CD4-positive, alpha-beta memory T cell (primary cell): ENCODE data around the gene RPP25L. TPM values are rescaled to one million over a fixed set of nuclear protein-coding genes. Genes with fewer than 3 reads are reported as not detected.

Source experiments
- CTCF ChIA-PET: fragments of 350-600 bp; sonication (Branson Sonifier 250); formaldehyde crosslinking; loops from one replicate; lab custom pipeline; 2021; ENCODE audit warnings: inconsistent platforms; ENCODE audit not compliant: partially characterized antibody; lab: Charles Lee
- POLR2A ChIA-PET: fragments of 350-600 bp; sonication (Branson Sonifier 250); formaldehyde crosslinking; loops from one replicate; lab custom pipeline; 2021; ENCODE audit not compliant: partially characterized antibody; lab: Charles Lee
- DNase-seq, 5 donors: peaks; one replicate each; pipeline versions ENCODE4 v3.0.0 to v3.0.0-alpha.2; 2020 to 2022; ENCODE audit warnings: mixed read lengths in 1 of 5
- H3K27ac ChIP-seq: one replicate; pipeline ENCODE4 v1.7.0; 2013; ENCODE audit warnings: low read depth, low read length
- H3K27me3 ChIP-seq: 2 replicates; pipeline ENCODE4 v1.7.0; 2013; ENCODE audit warnings: mild to moderate bottlenecking, low read length, moderate library complexity; ENCODE audit not compliant: insufficient read depth
- H3K36me3 ChIP-seq: 2 replicates; pipeline ENCODE4 v1.7.0; 2013; ENCODE audit warnings: mild to moderate bottlenecking, low read length, moderate library complexity; ENCODE audit not compliant: insufficient read depth
- H3K4me1 ChIP-seq: 2 replicates; pipeline ENCODE4 v1.7.0; 2013; ENCODE audit warnings: mild to moderate bottlenecking, low read length, moderate library complexity; ENCODE audit not compliant: insufficient read depth
- H3K4me3 ChIP-seq, 2 donors: one replicate each; pipeline ENCODE4 v1.7.0; 2013; ENCODE audit warnings: low read length in 2 of 2, mild to moderate bottlenecking in 1 of 2
- H3K9me3 ChIP-seq, 2 donors: one replicate each; pipeline ENCODE4 v1.7.0; 2013; ENCODE audit warnings: low read length in 2 of 2, control low read depth in 1 of 2; ENCODE audit not compliant: control insufficient read depth in 1 of 2
- H3K27ac Mint-ChIP-seq, 7 donors: one replicate each; pipeline ENCODE4 v1.8.0; 2020 to 2021; ENCODE audit warnings: mixed read lengths in 7 of 7, mild to moderate bottlenecking in 6 of 7, inconsistent platforms in 3 of 7, moderate library complexity in 3 of 7
- H3K27me3 Mint-ChIP-seq, 2 donors: one replicate each; pipeline ENCODE4 v1.8.0; 2020 to 2021; ENCODE audit warnings: mixed read lengths in 2 of 2
- H3K36me3 Mint-ChIP-seq, 2 donors: one replicate each; pipeline ENCODE4 v1.8.0; 2020 to 2021; ENCODE audit warnings: mixed read lengths in 2 of 2, inconsistent platforms in 1 of 2, mild to moderate bottlenecking in 1 of 2
- H3K4me1 Mint-ChIP-seq, 4 donors: one replicate each; pipeline ENCODE4 v1.8.0; 2020 to 2021; ENCODE audit warnings: mixed read lengths in 4 of 4, mild to moderate bottlenecking in 1 of 4
- H3K4me3 Mint-ChIP-seq, 8 donors: one replicate each; pipeline ENCODE4 v1.8.0; 2020 to 2021; ENCODE audit warnings: mixed read lengths in 8 of 8, mild to moderate bottlenecking in 7 of 8, moderate library complexity in 6 of 8, inconsistent platforms in 3 of 8
- H3K9me3 Mint-ChIP-seq, 8 donors: one replicate each; pipeline ENCODE4 v1.8.0; 2020 to 2021; ENCODE audit warnings: mixed read lengths in 8 of 8, mild to moderate bottlenecking in 5 of 8, inconsistent platforms in 3 of 8, moderate library complexity in 1 of 8
- intact Hi-C: fragments of 100-400 bp; cut with micrococcal nuclease; formaldehyde crosslinking; loops from one replicate; pipeline ENCODE4 v1.15.1; 2023
- polyA plus RNA-seq, 2 donors: library from polyadenylated mRNA; unstranded; fragments of 300-500 nt; fragmentation: Illumina TruSeq; gene quantifications; one replicate each; pipeline ENCODE4 v1.2.3, GENCODE V29; 2021
- total RNA-seq, 2 experiments: library from RNA; stranded (reverse); gene quantifications; one replicate each; pipeline ENCODE4 v1.2.3, GENCODE V29; 2021

RPP25L gene
- total and polyA plus RNA-seq, 4 experiments from 2014 or later, result 28.5 to 46.5 (median 34.0) TPM

GRCh38 chr9:34634551-34635248 lies 22.8 kb upstream of the RPP25L start:
- Mint-ChIP-seq H3K4me3 (peak overlapping the region in 1 of 8 donors; percentile 47), H3K27ac (peak overlapping the region in 3 of 7 donors; percentile 4 to 53 (median 27))
- intact Hi-C loops, result loop anchor here (1.0 to 5.0 kb wide), 8 partner anchors 22 to 257 kb away; partner anchors contain the start of genes DNAI1, ENHO, FAM219A and MYORG

DNA sequence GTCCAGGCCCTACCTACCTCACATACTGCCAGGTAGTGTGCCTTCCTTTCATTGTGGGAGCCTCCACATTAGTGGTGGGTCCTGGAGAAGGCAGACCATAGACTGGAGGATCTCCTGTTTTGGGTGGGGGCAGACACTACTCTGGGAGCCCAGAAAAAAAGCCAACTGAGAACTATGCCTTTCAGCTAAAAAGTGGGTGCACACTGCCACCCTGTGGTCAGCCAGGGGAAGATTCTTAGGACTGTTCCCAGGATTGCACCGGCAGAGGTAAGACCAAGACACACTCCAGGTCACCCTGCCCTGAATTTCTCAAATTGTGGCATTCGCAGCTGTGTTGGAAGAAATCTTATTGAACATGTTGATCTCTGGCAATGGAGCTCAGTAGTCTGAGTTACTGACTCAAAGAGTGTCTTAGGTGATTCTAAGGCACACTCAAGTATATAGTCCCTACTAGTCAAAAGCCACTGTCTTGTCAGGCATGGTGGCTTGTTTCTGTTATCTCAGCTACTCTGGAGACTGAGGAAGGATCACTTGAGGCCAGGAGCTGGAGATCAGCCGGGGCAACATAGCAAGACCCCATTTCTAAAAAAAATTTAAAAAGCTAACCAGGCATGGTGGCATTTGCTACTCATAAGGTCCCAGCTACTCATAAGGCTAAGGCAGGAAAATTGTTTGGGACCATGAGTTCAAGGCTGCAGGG lies 22.1 kb upstream of the RPP25L start:
- ChIA-PET POLR2A (interaction anchor here (1.0 to 22.1 kb wide), 7 partner anchors 11 to 26 kb away, joined by 4 to 484 read pairs (median 39); partner anchors contain the start of genes CCL27, DCTN3, GALT and IL11RA), CTCF (interaction anchor here (0.6 to 10.5 kb wide), 28 partner anchors 9 to 237 kb away, joined by 3 to 235 read pairs (median 6); partner anchors contain the start of genes CCL27, DCTN3, GALT and RPP25L)
- peaks cover 5% of the 10 kb centered on the region for H3K27me3 ChIP-seq
- Mint-ChIP-seq H3K4me1 (peaks cover 26 to 70% (median 40%) of the 10 kb centered on the region in 4 donors), H3K27me3 (peaks cover 4 to 5% of the 10 kb centered on the region in 2 donors), H3K27ac (peak overlapping the region in 4 of 7 donors; percentile 57 to 74 (median 58)), H3K36me3 (peaks cover 6 to 13% of the 10 kb centered on the region in 2 donors), H3K9me3 (peaks cover 0 to 2% (median 0%) of the 10 kb centered on the region in 8 donors), H3K4me3 (peak overlapping the region in 3 of 8 donors; percentile 64 to 67 (median 64))
- intact Hi-C loops, result loop anchor here (1.0 to 5.0 kb wide), 6 partner anchors 22 to 197 kb away; partner anchors contain the start of genes DNAI1, ENHO, FAM219A and RPP25L
- H3K36me3 ChIP-seq, result no peaks in the 10 kb centered on the region
- H3K9me3 ChIP-seq, result no peaks in the 10 kb centered on the region
- peak; percentile 69 to 78 (median 73) for DNase-seq
- H3K27ac ChIP-seq, result no peak overlapping the region
- H3K4me3 ChIP-seq, result no peak overlapping the region
- peaks cover 43% of the 10 kb centered on the region for H3K4me1 ChIP-seq

More at GRCh38 chr9:34634551-34635248, 22.8 kb upstream of the RPP25L start:
- H3K9me3 Mint-ChIP-seq, result peaks cover 0 to 2% (median 0%) of the 10 kb centered on the region in 8 donors
- no peak for DNase-seq
- no peak overlapping the region for H3K27ac ChIP-seq
- peaks cover 22 to 63% (median 38%) of the 10 kb centered on the region in 4 donors for H3K4me1 Mint-ChIP-seq
- H3K27me3 ChIP-seq, result no peaks in the 10 kb centered on the region
- H3K36me3 ChIP-seq, result no peaks in the 10 kb centered on the region
- no peak overlapping the region for H3K4me3 ChIP-seq
- CTCF ChIA-PET, result interaction anchor here (0.6 to 10.5 kb wide), 29 partner anchors 9 to 238 kb away, joined by 3 to 235 read pairs (median 5); partner anchors contain the start of genes CCL27, DCTN3, GALT and RPP25L
- POLR2A ChIA-PET, result interaction anchor here (1.6 to 22.1 kb wide), 6 partner anchors 12 to 25 kb away, joined by 6 to 484 read pairs (median 72); partner anchors contain the start of genes CCL27, DCTN3, GALT and IL11RA
- H3K4me1 ChIP-seq, result peaks cover 38% of the 10 kb centered on the region
- no peaks in the 10 kb centered on the region for H3K27me3 Mint-ChIP-seq
- H3K9me3 ChIP-seq, result no peaks in the 10 kb centered on the region
- H3K36me3 Mint-ChIP-seq, result peaks cover 6 to 13% of the 10 kb centered on the region in 2 donors

GRCh38 chr9:34633166-34633565 lies 21.3 kb upstream of the RPP25L start:
- Histone ChIP-seq H3K27me3 (peaks cover 12% of the 10 kb centered on the region), H3K36me3 (no peaks in the 10 kb centered on the region), H3K4me3 (no peak overlapping the region), H3K9me3 (no peaks in the 10 kb centered on the region), H3K27ac (no peak overlapping the region), H3K4me1 (peaks cover 42% of the 10 kb centered on the region)
- POLR2A ChIA-PET, result interaction anchor here (1.0 to 22.1 kb wide), 7 partner anchors 10 to 26 kb away, joined by 4 to 484 read pairs (median 39); partner anchors contain the start of genes CCL27, DCTN3, GALT and IL11RA
- Mint-ChIP-seq H3K27me3 (peaks cover 8 to 10% of the 10 kb centered on the region in 2 donors), H3K4me3 (no peak overlapping the region), H3K27ac (no peak overlapping the region), H3K36me3 (peaks cover 6 to 13% of the 10 kb centered on the region in 2 donors), H3K9me3 (peaks cover 0 to 2% (median 0%) of the 10 kb centered on the region in 8 donors), H3K4me1 (peaks cover 24 to 69% (median 38%) of the 10 kb centered on the region in 4 donors)
- intact Hi-C loops, result loop anchor here (5.0 kb wide), 1 partner anchor 111 kb away; the partner anchor contains the start of gene ENHO
- DNase-seq, result no peak
- CTCF ChIA-PET, result interaction anchor here (0.8 to 10.5 kb wide), 17 partner anchors 8 to 236 kb away, joined by 3 to 235 read pairs (median 14); partner anchors contain the start of genes CCL27, DCTN3, GALT and RPP25L

DNA sequence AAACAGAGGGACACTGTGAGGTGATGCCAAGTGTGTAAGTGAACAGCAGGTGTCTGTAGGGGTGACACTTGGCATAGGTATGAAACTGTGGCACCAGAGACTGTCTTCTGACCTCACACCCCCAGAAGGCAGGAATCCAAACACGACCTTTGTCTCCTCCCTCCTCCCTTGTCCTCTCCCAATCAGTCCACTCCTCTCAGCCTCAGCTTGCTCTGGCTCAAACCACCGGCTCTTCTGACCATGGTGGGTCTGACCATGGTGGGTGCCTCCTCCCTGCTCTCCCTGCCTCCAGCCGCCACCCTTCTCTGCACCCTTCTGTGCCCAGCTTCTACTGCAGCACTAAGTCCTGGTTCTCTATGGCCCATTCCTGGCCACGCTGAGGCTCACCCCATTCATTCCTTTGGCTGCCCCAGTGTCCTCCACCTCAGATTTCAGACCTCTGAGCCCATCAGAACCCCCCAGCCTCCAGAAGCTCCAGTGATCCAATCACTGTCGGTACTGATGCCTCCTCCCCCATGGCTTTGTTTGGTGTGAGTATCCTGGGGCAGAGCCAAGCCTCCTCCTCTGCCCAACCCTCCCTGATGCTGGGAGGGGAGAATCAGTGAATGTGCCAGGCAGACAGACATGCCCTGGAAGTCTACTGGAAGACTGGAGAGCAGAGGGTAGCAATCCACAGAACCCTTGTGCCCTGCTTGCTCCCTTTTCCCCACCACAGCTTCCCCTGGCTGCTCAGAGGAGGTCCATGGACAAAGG lies 18.7 kb upstream of the RPP25L start:
- no peaks in the 10 kb centered on the region for H3K36me3 ChIP-seq
- H3K4me1 ChIP-seq, result peaks cover 25% of the 10 kb centered on the region
- H3K36me3 Mint-ChIP-seq, result peaks cover 3 to 7% of the 10 kb centered on the region in 2 donors
- H3K9me3 Mint-ChIP-seq, result peaks cover 0 to 3% (median 0%) of the 10 kb centered on the region in 8 donors
- no peak for DNase-seq
- H3K27me3 ChIP-seq, result peaks cover 35% of the 10 kb centered on the region
- ChIA-PET POLR2A (interaction anchor here (1.6 kb wide), 2 partner anchors 10 to 13 kb away, joined by 4 to 5 read pairs; partner anchors contain the start of gene DCTN3), CTCF (interaction anchor here (0.8 to 10.5 kb wide), 3 partner anchors 8 to 16 kb away, joined by 3 to 235 read pairs (median 4); partner anchors contain the start of genes GALT and RPP25L)
- H3K27me3 Mint-ChIP-seq, result peaks cover 24 to 27% of the 10 kb centered on the region in 2 donors
- peaks cover 16 to 54% (median 23%) of the 10 kb centered on the region in 4 donors for H3K4me1 Mint-ChIP-seq
- H3K4me3 ChIP-seq, result no peak overlapping the region
- peak overlapping the region in 3 of 7 donors; percentile 25 to 50 (median 35) for H3K27ac Mint-ChIP-seq
- H3K9me3 ChIP-seq, result no peaks in the 10 kb centered on the region
- peak overlapping the region in 4 of 8 donors; percentile 4 to 63 (median 40) for H3K4me3 Mint-ChIP-seq
- intact Hi-C loops, result loop anchor here (5.0 kb wide), 1 partner anchor 108 kb away; the partner anchor contains the start of gene ENHO
- H3K27ac ChIP-seq, result no peak overlapping the region

DNA sequence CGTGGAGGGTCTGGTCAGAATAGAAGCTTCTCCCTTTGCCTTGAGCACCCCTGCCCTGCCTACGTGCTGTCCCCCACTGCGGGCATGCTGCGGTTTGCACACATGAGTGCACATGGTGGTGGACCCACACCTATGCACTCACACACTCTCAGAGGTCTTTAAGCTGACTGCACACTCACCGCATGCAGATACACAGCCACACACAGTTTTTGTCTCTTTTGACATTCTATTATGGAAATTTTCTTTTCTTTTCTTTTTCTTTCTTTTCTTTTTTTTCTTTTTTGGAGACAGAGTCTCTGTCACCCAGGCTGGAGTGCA lies 17.6 kb upstream of the RPP25L start:
- H3K27ac ChIP-seq, result no peak overlapping the region
- no peaks in the 10 kb centered on the region for H3K36me3 ChIP-seq
- POLR2A ChIA-PET, result interaction anchor here (1.1 to 1.7 kb wide), 5 partner anchors 8 to 34 kb away, joined by 3 to 15 read pairs (median 8); partner anchors contain the start of genes DCTN3, RPP25L and SIGMAR1
- peaks cover 14 to 50% (median 20%) of the 10 kb centered on the region in 4 donors for H3K4me1 Mint-ChIP-seq
- H3K4me3 Mint-ChIP-seq, result peak overlapping the region; percentile 71 to 93 (median 86)
- DNase-seq, result no peak
- H3K27ac Mint-ChIP-seq, result peak overlapping the region in 1 of 7 donors; percentile 22
- peaks cover 0 to 2% of the 10 kb centered on the region in 2 donors for H3K36me3 Mint-ChIP-seq
- intact Hi-C loops, result no loop called here
- CTCF ChIA-PET, result interaction anchor here (0.9 to 10.5 kb wide), 5 partner anchors 8 to 71 kb away, joined by 3 to 235 read pairs (median 4); partner anchors contain the start of genes DCTN3, GALT, RPP25L and SIGMAR1
- H3K27me3 ChIP-seq, result peaks cover 44% of the 10 kb centered on the region
- peak overlapping the region in 1 of 2 donors; percentile 37 for H3K4me3 ChIP-seq
- peaks cover 0 to 3% (median 0%) of the 10 kb centered on the region in 8 donors for H3K9me3 Mint-ChIP-seq
- H3K9me3 ChIP-seq, result no peaks in the 10 kb centered on the region
- H3K4me1 ChIP-seq, result peaks cover 22% of the 10 kb centered on the region
- peaks cover 27 to 29% of the 10 kb centered on the region in 2 donors for H3K27me3 Mint-ChIP-seq
